PC-3 (cell line): ENCODE results near the gene ZNF148. TPM values are rescaled to one million over a fixed set of nuclear protein-coding genes. Genes with fewer than 3 reads are reported as not detected.

ENCODE experiments used
- ATAC-seq: fragments of 200-7000 bp; cut with Tn5 transposase; 2 replicates; pipeline ENCODE4 v1.9.1; 2020; ENCODE audit warnings: mild to moderate bottlenecking, moderate library complexity
- BruUV-seq: library from RNA; stranded (reverse); fragments of 400-500 nt; replicated peaks from 2 replicates; lab custom pipeline; 2021; lab: Mats Ljungman, UMichigan
- CTCF ChIA-PET: fragments of 300-600 bp; sonication (Branson Sonifier 250); formaldehyde crosslinking; loops from one replicate; lab custom pipeline; 2022; ENCODE audit warnings: antibody characterized with exemption; lab: Charles Lee
- POLR2A ChIA-PET: fragments of 300-600 bp; sonication (Branson Sonifier 250); formaldehyde crosslinking; loops from one replicate; lab custom pipeline; 2022; ENCODE audit warnings: antibody characterized with exemption; ENCODE audit not compliant: unreplicated experiment; lab: Charles Lee
- DNase-seq: peaks from one replicate; pipeline ENCODE4 v3.0.0-alpha.2; 2015
- H2AFZ ChIP-seq: fragments of 300-600 bp; sonication (generic); 2 replicates; pipeline ENCODE4 v1.6.0; 2016; ENCODE audit warnings: antibody characterized with exemption, low read length
- H3F3A ChIP-seq: fragments of 300-600 bp; sonication (generic); one replicate; pipeline ENCODE4 v1.6.0; 2017; ENCODE audit warnings: antibody characterized with exemption, low read length, control low read depth, mild to moderate bottlenecking; ENCODE audit not compliant: unreplicated experiment
- H3K27ac ChIP-seq: fragments of 300-600 bp; sonication (generic); 2 replicates; pipeline ENCODE4 v1.5.1; 2016; ENCODE audit warnings: mild to moderate bottlenecking, low read length
- H3K27me3 ChIP-seq: fragments of 300-600 bp; sonication (generic); 2 replicates; pipeline ENCODE4 v1.6.1; 2016; ENCODE audit warnings: low read length, mixed read lengths
- H3K36me3 ChIP-seq: fragments of 300-600 bp; sonication (generic); 2 replicates; pipeline ENCODE4 v1.6.1; 2016; ENCODE audit warnings: low read depth, mixed run types, low read length, mixed read lengths
- H3K4me1 ChIP-seq: fragments of 300-600 bp; sonication (generic); 2 replicates; pipeline ENCODE4 v1.5.1; 2016; ENCODE audit warnings: low read length; ENCODE audit not compliant: insufficient read depth
- H3K4me2 ChIP-seq: fragments of 300-600 bp; sonication (generic); 2 replicates; pipeline ENCODE4 v1.6.0; 2016; ENCODE audit warnings: low read length
- H3K4me3 ChIP-seq: fragments of 300-600 bp; sonication (generic); 2 replicates; pipeline ENCODE4 v1.5.1; 2016; ENCODE audit warnings: mild to moderate bottlenecking, low read length, mixed read lengths
- H3K79me2 ChIP-seq: fragments of 300-600 bp; sonication (generic); 2 replicates; pipeline ENCODE4 v1.6.1; 2017; ENCODE audit warnings: low read length, mixed read lengths
- H3K9ac ChIP-seq: fragments of 300-600 bp; sonication (generic); 2 replicates; pipeline ENCODE4 v1.6.0; 2016; ENCODE audit warnings: mild to moderate bottlenecking, low read length
- H3K9me2 ChIP-seq: fragments of 300-600 bp; sonication (generic); replicated peaks from 2 replicates; pipeline ENCODE4 v1.6.1; 2016; ENCODE audit warnings: mixed run types, low read length, mixed read lengths
- H3K9me3 ChIP-seq: fragments of 300-600 bp; sonication (generic); 2 replicates; pipeline ENCODE4 v1.6.1; 2016; ENCODE audit warnings: low read length, mixed read lengths
- H4K20me1 ChIP-seq: fragments of 300-600 bp; sonication (generic); 2 replicates; pipeline ENCODE4 v1.6.1; 2016; ENCODE audit warnings: low read length, mixed read lengths
- EZH2 ChIP-seq: fragments of 300-600 bp; sonication (generic); IDR thresholded peaks from one replicate; pipeline ENCODE4 v1.6.1; 2017; ENCODE audit warnings: antibody characterized with exemption, mild to moderate bottlenecking, low read length; ENCODE audit not compliant: unreplicated experiment
- EZH2phosphoT487 ChIP-seq: fragments of 300-600 bp; sonication (generic); IDR thresholded peaks from 2 replicates; pipeline ENCODE4 v1.6.1; 2018; ENCODE audit warnings: mild to moderate bottlenecking, antibody characterized with exemption, low read length, borderline replicate concordance
- intact Hi-C: fragments of 100-400 bp; cut with micrococcal nuclease; formaldehyde crosslinking; loops from 2 replicates; pipeline ENCODE4 v1.9.0; 2023
- total RNA-seq: library from RNA; depleted of rRNA; stranded (reverse); fragments of >200 nt; gene quantifications from 2 replicates; pipeline ENCODE4 v1.2.3, GENCODE V29; 2014
- TF ChIP-seq, protein P1 (sequence below): fragments of 300-600 bp; sonication (generic); conservative IDR thresholded peaks from 2 replicates; pipeline ENCODE4 v1.5.1; 2017; ENCODE audit warnings: antibody characterized with exemption, low read depth, mild to moderate bottlenecking, low read length

Gene ZNF148
- total RNA-seq, 1 experiment from 2014 or later: 18.1 TPM

DNA sequence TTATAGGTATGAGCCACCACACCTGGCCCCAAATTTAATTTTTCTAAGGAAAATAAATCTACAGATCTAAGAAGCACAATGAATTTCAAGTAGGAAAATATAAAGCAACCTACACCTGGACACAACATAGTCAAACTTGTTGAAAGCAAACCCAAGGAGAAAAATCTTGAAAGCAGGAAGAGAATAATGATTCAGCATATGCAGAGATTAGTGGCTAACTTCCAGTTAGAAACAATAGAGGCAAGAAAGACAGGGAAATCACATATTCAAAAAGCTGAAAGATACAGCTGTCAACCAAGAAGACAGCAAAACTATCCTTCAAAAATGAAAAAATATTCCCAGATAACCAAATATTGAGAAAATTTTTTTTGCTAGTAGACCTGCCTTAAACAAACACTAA is 49.4 kb downstream of the ZNF148 start:
- CTCF ChIA-PET: no interaction called here
- no peak overlapping the region for H3K4me2 ChIP-seq
- no peaks in the 10 kb centered on the region for H3K9me2 ChIP-seq
- no peaks in the 10 kb centered on the region for H4K20me1 ChIP-seq
- no peaks in the 10 kb centered on the region for H3K27me3 ChIP-seq
- POLR2A ChIA-PET: no interaction called here
- H3F3A ChIP-seq: no peaks in the 10 kb centered on the region
- DNase-seq: no peak
- no peak overlapping the region for H2AFZ ChIP-seq
- H3K9ac ChIP-seq: no peak overlapping the region
- ATAC-seq: no peak
- no TSS peak for BruUV-seq
- no peaks in the 10 kb centered on the region for H3K9me3 ChIP-seq
- H3K36me3 ChIP-seq: no peaks in the 10 kb centered on the region; the same call in 1 of the 2 replicates
- no peaks in the 10 kb centered on the region for H3K79me2 ChIP-seq
- TF ChIP-seq, protein P1, sequence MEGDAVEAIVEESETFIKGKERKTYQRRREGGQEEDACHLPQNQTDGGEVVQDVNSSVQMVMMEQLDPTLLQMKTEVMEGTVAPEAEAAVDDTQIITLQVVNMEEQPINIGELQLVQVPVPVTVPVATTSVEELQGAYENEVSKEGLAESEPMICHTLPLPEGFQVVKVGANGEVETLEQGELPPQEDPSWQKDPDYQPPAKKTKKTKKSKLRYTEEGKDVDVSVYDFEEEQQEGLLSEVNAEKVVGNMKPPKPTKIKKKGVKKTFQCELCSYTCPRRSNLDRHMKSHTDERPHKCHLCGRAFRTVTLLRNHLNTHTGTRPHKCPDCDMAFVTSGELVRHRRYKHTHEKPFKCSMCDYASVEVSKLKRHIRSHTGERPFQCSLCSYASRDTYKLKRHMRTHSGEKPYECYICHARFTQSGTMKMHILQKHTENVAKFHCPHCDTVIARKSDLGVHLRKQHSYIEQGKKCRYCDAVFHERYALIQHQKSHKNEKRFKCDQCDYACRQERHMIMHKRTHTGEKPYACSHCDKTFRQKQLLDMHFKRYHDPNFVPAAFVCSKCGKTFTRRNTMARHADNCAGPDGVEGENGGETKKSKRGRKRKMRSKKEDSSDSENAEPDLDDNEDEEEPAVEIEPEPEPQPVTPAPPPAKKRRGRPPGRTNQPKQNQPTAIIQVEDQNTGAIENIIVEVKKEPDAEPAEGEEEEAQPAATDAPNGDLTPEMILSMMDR: no peak
- TF ChIP-seq EZH2phosphoT487: no peak
- TF ChIP-seq EZH2: no peak
- H3K4me3 ChIP-seq: no peak overlapping the region
- no peak overlapping the region for H3K27ac ChIP-seq
- intact Hi-C loops: no loop called here
- H3K4me1 ChIP-seq: no peaks in the 10 kb centered on the region

DNA sequence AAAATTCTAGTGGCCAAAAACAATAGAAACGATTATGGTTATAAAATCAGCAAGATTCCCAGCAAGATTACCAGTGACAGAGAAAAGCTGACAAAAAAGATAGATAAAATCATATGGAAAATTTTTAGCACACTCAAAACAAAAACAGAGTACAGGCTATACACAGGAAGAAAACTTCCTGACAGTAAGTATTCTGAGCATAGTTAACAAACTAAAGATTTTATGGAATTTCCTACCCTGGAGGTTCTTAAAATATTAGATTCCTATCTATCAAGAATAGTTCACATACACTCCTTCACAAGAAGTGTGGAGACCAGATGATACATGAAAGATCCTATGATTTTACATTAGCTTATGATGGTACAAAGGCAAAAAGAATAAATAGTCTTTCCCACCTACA is 50.8 kb downstream of the ZNF148 start:
- BruUV-seq: no TSS peak
- Histone ChIP-seq H3K4me3 (no peak overlapping the region), H3K36me3 (no peaks in the 10 kb centered on the region; the same call in 1 of the 2 replicates), H3K27me3 (no peaks in the 10 kb centered on the region), H3F3A (no peaks in the 10 kb centered on the region), H3K9me2 (no peaks in the 10 kb centered on the region), H2AFZ (no peak overlapping the region), H3K4me1 (no peaks in the 10 kb centered on the region), H3K9ac (no peak overlapping the region), H3K9me3 (no peaks in the 10 kb centered on the region), H4K20me1 (no peaks in the 10 kb centered on the region), H3K79me2 (no peaks in the 10 kb centered on the region), H3K4me2 (no peak overlapping the region), H3K27ac (no peak overlapping the region)
- CTCF ChIA-PET: no interaction called here
- DNase-seq (no peak), ATAC-seq (no peak)
- POLR2A ChIA-PET: no interaction called here
- TF ChIP-seq EZH2 (no peak), EZH2phosphoT487 (no peak)
- TF ChIP-seq, protein P1: no peak
- intact Hi-C loops: no loop called here

DNA sequence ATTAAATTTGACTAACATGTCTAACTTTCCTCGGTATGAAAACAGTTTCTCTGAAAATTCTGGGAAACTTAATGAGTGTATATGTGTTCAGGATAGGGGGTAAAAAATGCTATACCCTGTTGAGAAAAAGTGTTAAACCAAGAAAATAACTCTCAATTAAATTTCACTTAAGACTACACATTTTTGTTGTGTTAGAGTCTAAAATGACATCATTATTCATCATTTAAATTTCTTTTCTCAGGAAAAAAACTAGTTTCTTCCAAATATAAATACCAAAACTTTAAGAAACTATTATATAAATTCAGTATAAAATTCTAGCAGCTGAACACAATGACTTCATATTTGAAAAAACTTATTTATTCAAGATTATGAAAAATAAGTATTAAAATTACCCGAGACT is 52.2 kb downstream of the ZNF148 start:
- Histone ChIP-seq H3K79me2 (no peaks in the 10 kb centered on the region), H3F3A (no peaks in the 10 kb centered on the region), H3K4me2 (no peak overlapping the region), H4K20me1 (no peaks in the 10 kb centered on the region), H3K9ac (no peak overlapping the region), H3K9me2 (no peaks in the 10 kb centered on the region), H3K4me1 (peaks cover 11% of the 10 kb centered on the region), H3K4me3 (no peak overlapping the region), H3K27me3 (no peaks in the 10 kb centered on the region), H3K27ac (no peak overlapping the region), H3K9me3 (no peaks in the 10 kb centered on the region), H3K36me3 (no peaks in the 10 kb centered on the region; the same call in 1 of the 2 replicates), H2AFZ (no peak overlapping the region)
- TF ChIP-seq EZH2 (no peak), EZH2phosphoT487 (no peak)
- TF ChIP-seq, protein P1: no peak
- ATAC-seq: no peak
- intact Hi-C loops: no loop called here
- BruUV-seq: no TSS peak
- ChIA-PET CTCF (no interaction called here), POLR2A (no interaction called here)
- DNase-seq: no peak
